ENCODE data around the gene ASGR2. TPM values are rescaled to one million over a fixed set of nuclear protein-coding genes. Genes with fewer than 3 reads are reported as not detected.

ASGR2 gene
- total and polyA plus RNA-seq, 2 of the 13 experiments (the other 11 are each of a cell fraction or from before 2014, with no cell fraction given) = 320 to 754 TPM

DNA sequence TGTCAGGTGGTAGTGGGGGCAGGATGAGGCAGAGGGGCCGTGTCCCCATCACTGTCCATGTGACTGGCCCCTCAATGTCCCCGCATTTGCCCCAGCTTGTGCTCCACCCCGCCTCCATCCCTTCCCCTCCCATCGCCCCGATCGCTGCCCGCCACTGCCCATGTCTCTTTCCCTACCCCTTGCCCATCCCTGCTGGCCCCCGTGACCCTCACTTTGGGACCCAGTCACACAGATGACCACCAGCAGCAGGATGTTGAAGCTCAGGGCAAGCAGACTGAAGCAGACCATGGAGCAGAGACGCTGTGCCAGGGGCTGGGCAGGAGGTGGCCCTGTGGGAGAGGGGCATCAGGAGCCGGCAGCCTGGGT lies 6.1 kb downstream of the ASGR2 start:
- no peak overlapping the region for H3K4me2 ChIP-seq (ENCODE audit: low read depth, low read length)
- no peak overlapping the region for H3K27ac ChIP-seq (ENCODE audit: extremely low read length, insufficient read depth, low read length)
- in situ Hi-C loops (cut with HindIII; ENCODE audit: extremely low pct_ligation_motif_present, low pct_unique_long_range_greater_than_20kb) (no loop called here), intact Hi-C loops (cut with micrococcal nuclease; ENCODE audit: unreplicated experiment) (no loop called here)
- FAIRE-seq = no peak
- DNase-seq (ENCODE audit: low spot score) = no peak
- TF ChIP-seq RBFOX2 (IDR thresholded peaks at IDR 0.05; ENCODE audit: low read depth, low read length) (peak; percentile 44; the same call in 1 of the 2 replicates), AGO2 (optimal IDR thresholded peaks at IDR 0.05; ENCODE audit: low read depth, low read length) (peak; percentile 19), IKZF1 (IDR thresholded peaks at IDR 0.05) (no peak)
- H3K4me3 ChIP-seq (replicated peaks in 1 of 3; ENCODE audit: insufficient read depth in 1 of 3, low read depth in 2 of 3, low read length in 3 of 3) = no peak overlapping the region
- peaks cover 46% of the 10 kb centered on the region for H3K79me2 ChIP-seq (ENCODE audit: insufficient read depth, low read length)
- WGBS (ENCODE audit: low lambda C conversion rate) = 92% methylated on average over 9 of the region's 10 CpGs
- ChIA-PET CTCF (ENCODE audit: low intra/inter-chr PET ratio, low total read pairs) (no interaction called here), POLR2A (interaction anchor here (0.6 to 5.2 kb wide), 3 partner anchors 7 to 189 kb away, joined by 3 to 36 read pairs (median 29); no protein-coding TSS in a partner anchor)
- H3K9me3 ChIP-seq (ENCODE audit: low read length) = no peaks in the 10 kb centered on the region
- no peak overlapping the region for H3K9ac ChIP-seq (ENCODE audit: insufficient read depth, low read depth, low read length)
- no peak overlapping the region for H2AFZ ChIP-seq (ENCODE audit: low read length)
- no peak for ATAC-seq
- H3K27me3 ChIP-seq (ENCODE audit: control insufficient read depth in 1 of 2, insufficient read depth in 2 of 2, low read length in 2 of 2) = peaks cover 0 to 4% of the 10 kb centered on the region in 2 experiments; a peak in 1 of 5 replicates
- peaks cover 14% of the 10 kb centered on the region for H4K20me1 ChIP-seq (ENCODE audit: insufficient read depth, low read length)
- no TSS peak for BruUV-seq (replicated peaks)
- H3K36me3 ChIP-seq (replicated peaks in 1 of 2; ENCODE audit: control insufficient read depth in 1 of 2, insufficient read depth in 2 of 2, low read length in 2 of 2) = peaks cover 14 to 45% of the 10 kb centered on the region in 2 experiments
- peaks cover 49% of the 10 kb centered on the region for H3K4me1 ChIP-seq (ENCODE audit: insufficient read depth, low read length)

DNA sequence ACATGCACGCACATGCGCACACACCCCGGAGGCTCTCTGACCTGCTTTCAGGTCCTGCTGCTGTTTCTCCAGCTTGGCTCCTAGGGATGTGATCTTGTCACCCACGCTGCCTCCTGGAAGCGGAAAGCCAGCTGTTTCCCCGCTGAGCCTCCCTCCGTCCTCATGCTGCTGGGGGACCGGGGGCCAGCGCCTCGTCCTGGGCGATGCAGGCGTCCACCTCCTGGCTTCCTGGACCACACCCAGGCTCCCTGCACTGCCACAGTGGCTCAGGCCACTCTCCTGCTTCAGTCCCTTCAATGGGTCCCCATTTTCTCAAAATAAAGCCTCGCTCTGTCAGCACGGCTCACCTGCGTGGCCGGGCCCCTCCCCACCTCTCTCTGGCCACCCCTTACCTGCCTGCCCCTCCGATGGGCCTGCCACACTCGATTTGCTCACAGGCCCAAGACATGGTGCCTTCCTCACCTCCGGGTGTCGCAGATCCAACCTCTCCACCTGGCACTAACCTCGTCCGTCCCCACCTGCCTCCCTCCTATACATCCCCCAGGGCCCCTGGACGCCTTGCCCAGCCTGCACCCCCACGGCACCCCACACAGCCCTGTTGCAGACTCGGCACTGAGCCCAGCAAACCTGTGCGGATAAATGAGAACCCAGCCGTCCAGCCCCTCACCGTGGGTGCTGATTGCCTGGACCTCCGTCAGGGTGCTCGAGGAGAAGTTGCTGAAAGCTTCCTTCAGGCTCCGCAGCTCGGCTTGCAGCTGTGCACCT lies 6.6 kb downstream of the ASGR2 start:
- no peak overlapping the region for H3K9ac ChIP-seq (ENCODE audit: insufficient read depth, low read depth, low read length)
- H2AFZ ChIP-seq (ENCODE audit: low read length) = no peak overlapping the region
- DNase-seq (ENCODE audit: low spot score) (no peak), ATAC-seq (no peak), FAIRE-seq (no peak)
- no peak overlapping the region for H3K27ac ChIP-seq (ENCODE audit: extremely low read length, insufficient read depth, low read length)
- H3K79me2 ChIP-seq (ENCODE audit: insufficient read depth, low read length) = peaks cover 41% of the 10 kb centered on the region
- no peaks in the 10 kb centered on the region for H3K27me3 ChIP-seq (ENCODE audit: control insufficient read depth in 1 of 2, insufficient read depth in 2 of 2, low read length in 2 of 2)
- intact Hi-C loops (cut with micrococcal nuclease; ENCODE audit: unreplicated experiment) = no loop called here
- peaks cover 19 to 51% of the 10 kb centered on the region in 2 experiments for H3K36me3 ChIP-seq (replicated peaks in 1 of 2; ENCODE audit: control insufficient read depth in 1 of 2, insufficient read depth in 2 of 2, low read length in 2 of 2)
- H3K4me1 ChIP-seq (ENCODE audit: insufficient read depth, low read length) = peaks cover 43% of the 10 kb centered on the region
- ChIA-PET CTCF (ENCODE audit: low intra/inter-chr PET ratio, low total read pairs) (no interaction called here), POLR2A (interaction anchor here (0.6 to 5.2 kb wide), 2 partner anchors 7 to 189 kb away, joined by 3 to 36 read pairs; no protein-coding TSS in a partner anchor)
- 94% methylated on average over 26 of the region's 32 CpGs for WGBS (ENCODE audit: low lambda C conversion rate)
- TF ChIP-seq FOXJ3 (CRISPR knock-in tag; IDR thresholded peaks at IDR 0.05; ENCODE audit: borderline replicate concordance) (no peak), MXI1 (IDR thresholded peaks at IDR 0.05; ENCODE audit: borderline replicate concordance, low read depth, low read length) (no peak), PBX2 (CRISPR knock-in tag; IDR thresholded peaks at IDR 0.05) (no peak), RBFOX2 (IDR thresholded peaks at IDR 0.05; ENCODE audit: low read depth, low read length) (peak; percentile 81), MYC (CRISPR knock-in tag; IDR thresholded peaks at IDR 0.05; ENCODE audit: borderline replicate concordance) (no peak), HOXA7 (CRISPR knock-in tag; IDR thresholded peaks at IDR 0.05) (no peak), AGO2 (optimal IDR thresholded peaks at IDR 0.05; ENCODE audit: low read depth, low read length) (peak; percentile 71)
- TF ChIP-seq, protein P1, sequence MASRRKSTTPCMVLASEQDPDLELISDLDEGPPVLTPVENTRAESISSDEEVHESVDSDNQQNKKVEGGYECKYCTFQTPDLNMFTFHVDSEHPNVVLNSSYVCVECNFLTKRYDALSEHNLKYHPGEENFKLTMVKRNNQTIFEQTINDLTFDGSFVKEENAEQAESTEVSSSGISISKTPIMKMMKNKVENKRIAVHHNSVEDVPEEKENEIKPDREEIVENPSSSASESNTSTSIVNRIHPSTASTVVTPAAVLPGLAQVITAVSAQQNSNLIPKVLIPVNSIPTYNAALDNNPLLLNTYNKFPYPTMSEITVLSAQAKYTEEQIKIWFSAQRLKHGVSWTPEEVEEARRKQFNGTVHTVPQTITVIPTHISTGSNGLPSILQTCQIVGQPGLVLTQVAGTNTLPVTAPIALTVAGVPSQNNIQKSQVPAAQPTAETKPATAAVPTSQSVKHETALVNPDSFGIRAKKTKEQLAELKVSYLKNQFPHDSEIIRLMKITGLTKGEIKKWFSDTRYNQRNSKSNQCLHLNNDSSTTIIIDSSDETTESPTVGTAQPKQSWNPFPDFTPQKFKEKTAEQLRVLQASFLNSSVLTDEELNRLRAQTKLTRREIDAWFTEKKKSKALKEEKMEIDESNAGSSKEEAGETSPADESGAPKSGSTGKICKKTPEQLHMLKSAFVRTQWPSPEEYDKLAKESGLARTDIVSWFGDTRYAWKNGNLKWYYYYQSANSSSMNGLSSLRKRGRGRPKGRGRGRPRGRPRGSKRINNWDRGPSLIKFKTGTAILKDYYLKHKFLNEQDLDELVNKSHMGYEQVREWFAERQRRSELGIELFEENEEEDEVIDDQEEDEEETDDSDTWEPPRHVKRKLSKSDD (CRISPR knock-in tag; IDR thresholded peaks at IDR 0.05; ENCODE audit: low read depth) = no peak
- no peaks in the 10 kb centered on the region for H3K9me3 ChIP-seq (ENCODE audit: low read length)
- H3K4me2 ChIP-seq (ENCODE audit: low read depth, low read length) = no peak overlapping the region
- no peak overlapping the region for H3K4me3 ChIP-seq (replicated peaks in 1 of 3; ENCODE audit: insufficient read depth in 1 of 3, low read depth in 2 of 3, low read length in 3 of 3)
- H4K20me1 ChIP-seq (ENCODE audit: insufficient read depth, low read length) = peaks cover 14% of the 10 kb centered on the region
- BruUV-seq (replicated peaks) = no TSS peak
- in situ Hi-C loops (cut with HindIII; ENCODE audit: extremely low pct_ligation_motif_present, low pct_unique_long_range_greater_than_20kb) = no loop called here
